Measurements from ENCODE around the gene GATC.

The GATC gene

GRCh38 chr12:120490833-120491512 lies 44.7 kb downstream of the GATC start:
- no peak overlapping the region for H3K4me3 ChIP-seq (ENCODE audit: low read length)
- TF ChIP-seq, protein P1, sequence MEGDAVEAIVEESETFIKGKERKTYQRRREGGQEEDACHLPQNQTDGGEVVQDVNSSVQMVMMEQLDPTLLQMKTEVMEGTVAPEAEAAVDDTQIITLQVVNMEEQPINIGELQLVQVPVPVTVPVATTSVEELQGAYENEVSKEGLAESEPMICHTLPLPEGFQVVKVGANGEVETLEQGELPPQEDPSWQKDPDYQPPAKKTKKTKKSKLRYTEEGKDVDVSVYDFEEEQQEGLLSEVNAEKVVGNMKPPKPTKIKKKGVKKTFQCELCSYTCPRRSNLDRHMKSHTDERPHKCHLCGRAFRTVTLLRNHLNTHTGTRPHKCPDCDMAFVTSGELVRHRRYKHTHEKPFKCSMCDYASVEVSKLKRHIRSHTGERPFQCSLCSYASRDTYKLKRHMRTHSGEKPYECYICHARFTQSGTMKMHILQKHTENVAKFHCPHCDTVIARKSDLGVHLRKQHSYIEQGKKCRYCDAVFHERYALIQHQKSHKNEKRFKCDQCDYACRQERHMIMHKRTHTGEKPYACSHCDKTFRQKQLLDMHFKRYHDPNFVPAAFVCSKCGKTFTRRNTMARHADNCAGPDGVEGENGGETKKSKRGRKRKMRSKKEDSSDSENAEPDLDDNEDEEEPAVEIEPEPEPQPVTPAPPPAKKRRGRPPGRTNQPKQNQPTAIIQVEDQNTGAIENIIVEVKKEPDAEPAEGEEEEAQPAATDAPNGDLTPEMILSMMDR (conservative IDR thresholded peaks at IDR 0.05; ENCODE audit: low read length) = no peak
- DNase-seq (ENCODE audit: low read depth) = no peak

- TF ChIP-seq, protein P1 (conservative IDR thresholded peaks at IDR 0.05; ENCODE audit: low read length) = no peak
- peak overlapping the region; percentile 77 for H3K4me3 ChIP-seq (ENCODE audit: low read length)
- DNase-seq (ENCODE audit: low read depth) = no peak
These were observed 49.0 kb downstream of the GATC start for GRCh38 chr12:120495186-120495730.

DNA sequence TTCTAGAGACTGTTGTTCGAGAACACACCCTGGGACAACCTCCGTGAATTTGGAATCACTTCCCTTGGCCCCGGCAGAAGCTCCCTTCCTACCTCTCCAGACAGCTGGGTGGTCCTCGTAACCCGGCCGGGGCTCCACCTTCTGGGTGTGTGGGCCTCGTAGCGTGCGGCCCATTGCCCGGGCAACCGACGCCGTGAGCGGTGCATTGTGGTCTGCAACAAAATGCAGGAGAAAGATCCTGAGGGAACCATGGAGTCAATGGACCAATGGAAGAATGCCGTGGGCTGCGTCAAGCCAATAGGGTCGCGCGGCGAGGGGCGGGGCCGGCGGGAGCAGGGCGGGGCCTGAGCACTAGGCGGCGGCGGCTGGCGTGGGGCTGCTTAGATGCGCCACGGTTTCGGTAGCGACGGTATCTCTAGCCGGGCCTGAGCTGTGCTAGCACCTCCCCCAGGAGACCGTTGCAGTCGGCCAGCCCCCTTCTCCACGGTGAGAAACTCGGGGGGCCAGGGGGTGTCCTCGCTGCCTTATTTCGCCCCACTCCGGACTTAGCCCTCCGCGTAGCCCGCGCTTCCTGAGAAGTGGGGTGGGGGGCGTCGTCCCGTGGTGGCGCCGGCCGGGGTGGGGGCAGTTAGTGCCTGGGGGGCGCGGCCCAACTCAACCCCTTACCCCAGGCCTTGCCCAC lies 49.6 kb downstream of the GATC start, which contains the start of gene DYNLL1:
TSS of gene DYNLL1 (plus strand) at position 383 of the 682 bp plus-strand sequence. CDS start 309 bp downstream, outside the sequence.
- TF ChIP-seq, protein P1 (conservative IDR thresholded peaks at IDR 0.05; ENCODE audit: low read length) = no peak
- peak within 1 kb of the TSS; percentile 90 for H3K4me3 ChIP-seq (ENCODE audit: low read length)
- DNase-seq (ENCODE audit: low read depth) = peak; percentile 93

DNA sequence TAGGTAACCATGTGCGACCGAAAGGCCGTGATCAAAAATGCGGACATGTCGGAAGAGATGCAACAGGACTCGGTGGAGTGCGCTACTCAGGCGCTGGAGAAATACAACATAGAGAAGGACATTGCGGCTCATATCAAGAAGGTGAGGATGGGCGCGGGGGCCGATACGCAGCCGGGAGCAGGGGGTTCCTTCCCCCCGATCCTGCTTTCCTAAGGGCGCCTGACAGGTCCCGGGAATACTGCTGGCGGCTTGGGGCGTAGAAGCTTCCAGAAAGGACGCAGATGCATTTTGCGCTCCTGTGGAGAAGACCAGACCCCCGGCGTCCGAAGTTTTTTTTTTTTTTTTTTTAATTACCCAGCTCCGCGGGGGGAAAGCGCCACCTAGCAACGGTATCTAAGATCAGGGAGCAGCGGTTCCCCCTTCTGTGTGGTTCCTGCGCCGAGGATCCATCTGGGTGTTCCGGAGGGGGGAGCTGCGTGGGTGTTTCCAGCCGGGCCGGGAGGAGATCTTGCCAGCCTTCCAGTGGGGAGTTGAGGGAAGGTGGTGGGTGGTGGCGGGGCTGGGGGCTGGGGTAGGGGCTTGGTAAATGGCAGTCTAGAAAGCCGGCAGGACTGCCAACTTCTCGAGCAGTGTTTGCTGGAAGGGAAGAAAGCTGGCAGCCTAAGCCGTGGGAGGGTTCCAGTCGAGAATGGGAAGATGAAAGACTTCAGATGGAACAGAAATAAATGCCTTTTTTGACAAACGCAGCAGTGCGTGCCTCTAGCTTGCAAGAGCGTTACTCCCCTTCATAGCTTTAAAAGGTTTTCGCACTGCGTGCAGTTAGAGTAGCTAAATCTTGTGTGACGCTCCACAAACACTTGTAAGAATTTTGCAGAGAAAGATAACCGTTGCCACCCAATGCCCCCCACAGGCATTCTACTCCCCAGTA lies 50.4 kb downstream of the GATC start:
- TF ChIP-seq, protein P1 (conservative IDR thresholded peaks at IDR 0.05; ENCODE audit: low read length) = no peak
- H3K4me3 ChIP-seq (ENCODE audit: low read length) = peak overlapping the region; percentile 90
- DNase-seq (ENCODE audit: low read depth) = peak; percentile 38

GRCh38 chr12:120497524-120498150 lies 51.4 kb downstream of the GATC start:
- TF ChIP-seq, protein P1 (conservative IDR thresholded peaks at IDR 0.05; ENCODE audit: low read length) = no peak
- H3K4me3 ChIP-seq (ENCODE audit: low read length) = peak overlapping the region; percentile 90
- DNase-seq (ENCODE audit: low read depth) = peak; percentile 27

GRCh38 chr12:120498870-120499515 lies 52.7 kb downstream of the GATC start:
- TF ChIP-seq, protein P1 (conservative IDR thresholded peaks at IDR 0.05; ENCODE audit: low read length) = no peak
- no peak overlapping the region for H3K4me3 ChIP-seq (ENCODE audit: low read length)
- no peak for DNase-seq (ENCODE audit: low read depth)

Data from AG10803 (cell line).